OCI-LY1 (cell line): ENCODE results near the gene ADGRA3.

ENCODE experiments used
- EZH2 ChIP-seq: fragments of 200-600 bp; sonication (generic), shearing (Covaris generic); IDR thresholded peaks from 2 replicates; pipeline ENCODE4 v1.8.0; 2017; ENCODE audit warnings: borderline replicate concordance, mixed run types, mild to moderate bottlenecking, antibody characterized with exemption, low read length, moderate library complexity, mixed read lengths
- TF ChIP-seq, protein P1 (sequence below): fragments of 200-600 bp; sonication (generic), shearing (Covaris generic); IDR thresholded peaks from 2 replicates; pipeline ENCODE4 v1.5.1; 2017; ENCODE audit warnings: mild to moderate bottlenecking, antibody characterized with exemption, low read length, moderate library complexity, mixed read lengths

DNA sequence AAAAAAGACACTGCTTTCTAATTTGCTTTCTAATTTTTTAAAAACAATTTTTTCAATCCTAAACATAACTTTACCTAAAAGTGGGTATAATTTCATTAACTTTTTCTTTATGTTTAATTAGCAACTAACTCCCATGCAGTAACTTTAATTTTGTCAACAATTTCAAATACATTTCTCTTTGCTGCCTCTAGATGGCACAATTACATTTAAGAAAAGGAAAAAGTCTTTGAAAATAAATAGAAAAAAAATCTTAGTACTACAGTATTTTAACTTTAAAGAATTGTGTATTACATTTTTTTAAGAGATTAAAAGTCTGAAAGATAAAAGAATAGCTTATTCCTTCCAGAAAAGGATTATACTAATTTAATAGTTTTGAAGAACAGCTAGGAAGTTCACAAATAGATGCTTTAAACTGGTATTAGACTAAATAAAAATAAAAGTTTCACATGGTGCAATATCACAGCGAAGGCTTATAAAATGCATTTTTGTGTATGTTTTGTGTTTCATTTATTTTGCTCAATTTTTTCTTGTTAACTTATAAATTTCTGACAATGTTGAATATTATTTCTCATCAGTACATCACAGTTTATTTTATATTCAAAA, 105.1 kb downstream of the ADGRA3 start:
- TF ChIP-seq EZH2, result no peak
- TF ChIP-seq, protein P1, sequence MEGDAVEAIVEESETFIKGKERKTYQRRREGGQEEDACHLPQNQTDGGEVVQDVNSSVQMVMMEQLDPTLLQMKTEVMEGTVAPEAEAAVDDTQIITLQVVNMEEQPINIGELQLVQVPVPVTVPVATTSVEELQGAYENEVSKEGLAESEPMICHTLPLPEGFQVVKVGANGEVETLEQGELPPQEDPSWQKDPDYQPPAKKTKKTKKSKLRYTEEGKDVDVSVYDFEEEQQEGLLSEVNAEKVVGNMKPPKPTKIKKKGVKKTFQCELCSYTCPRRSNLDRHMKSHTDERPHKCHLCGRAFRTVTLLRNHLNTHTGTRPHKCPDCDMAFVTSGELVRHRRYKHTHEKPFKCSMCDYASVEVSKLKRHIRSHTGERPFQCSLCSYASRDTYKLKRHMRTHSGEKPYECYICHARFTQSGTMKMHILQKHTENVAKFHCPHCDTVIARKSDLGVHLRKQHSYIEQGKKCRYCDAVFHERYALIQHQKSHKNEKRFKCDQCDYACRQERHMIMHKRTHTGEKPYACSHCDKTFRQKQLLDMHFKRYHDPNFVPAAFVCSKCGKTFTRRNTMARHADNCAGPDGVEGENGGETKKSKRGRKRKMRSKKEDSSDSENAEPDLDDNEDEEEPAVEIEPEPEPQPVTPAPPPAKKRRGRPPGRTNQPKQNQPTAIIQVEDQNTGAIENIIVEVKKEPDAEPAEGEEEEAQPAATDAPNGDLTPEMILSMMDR, result peak; percentile 31
